Measurements from ENCODE around the gene SNX21. TPM values are rescaled to one million over a fixed set of nuclear protein-coding genes. Genes with fewer than 3 reads are reported as not detected.

Gene SNX21
- polyA plus RNA-seq, 2 of the 4 experiments (the other 2 are of a cell fraction) = 4.0 to 7.0 TPM

DNA sequence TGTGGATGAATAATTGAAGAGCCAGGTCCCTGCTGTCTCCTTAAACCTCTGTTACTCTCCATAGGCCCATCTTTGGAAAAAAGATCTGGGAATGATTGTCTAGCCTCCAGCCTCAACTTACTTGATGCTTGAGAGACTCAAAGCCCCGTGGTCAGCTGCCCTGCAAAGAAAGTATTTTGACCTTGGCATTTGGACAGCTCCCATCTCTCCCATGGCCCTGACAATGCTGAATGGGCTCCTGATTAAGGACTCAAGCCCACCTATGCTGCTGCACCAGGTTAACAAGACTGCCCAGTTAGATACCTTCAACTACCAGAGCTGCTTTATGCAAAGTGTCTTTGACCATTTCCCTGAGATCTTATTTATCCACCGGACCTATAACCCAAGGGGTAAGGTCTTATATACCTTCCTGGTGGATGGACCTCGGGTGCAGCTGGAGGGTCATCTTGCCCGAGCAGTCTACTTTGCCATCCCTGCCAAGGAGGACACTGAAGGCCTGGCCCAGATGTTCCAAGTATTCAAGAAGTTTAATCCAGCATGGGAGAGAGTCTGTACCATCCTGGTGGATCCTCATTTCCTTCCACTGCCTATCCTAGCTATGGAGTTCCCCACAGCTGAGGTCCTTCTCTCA lies 49.0 kb downstream of the SNX21 start:
- H3K27ac ChIP-seq = no peak overlapping the region
- POLR2A ChIA-PET = interaction anchor here (1.0 to 2.2 kb wide), 3 partner anchors 9 to 59 kb away, joined by 3 to 12 read pairs (median 4); partner anchors contain the start of genes CTSA and SNX21
- no peaks in the 10 kb centered on the region for H3K9me3 ChIP-seq
- H3K4me1 ChIP-seq = peaks cover 17% of the 10 kb centered on the region
- no peak overlapping the region for H3K4me3 ChIP-seq
- H3K4me2 ChIP-seq = peak overlapping the region; percentile 92; the same call in 1 of the 3 replicates
- FAIRE-seq = no peak
- no peak for ATAC-seq
- CTCF ChIA-PET = interaction anchor here (0.6 to 2.0 kb wide), 7 partner anchors 8 to 560 kb away, joined by 3 to 12 read pairs (median 4); partner anchors contain the start of genes CTSA and NEURL2
- no peak for DNase-seq (ENCODE audit: low read depth in 1 of 2, low spot score in 1 of 2)
- WGBS (ENCODE audit: missing lambda C conversion rate) = 84% methylated on average over 4 of the region's 4 CpGs
- TF ChIP-seq, protein P1, sequence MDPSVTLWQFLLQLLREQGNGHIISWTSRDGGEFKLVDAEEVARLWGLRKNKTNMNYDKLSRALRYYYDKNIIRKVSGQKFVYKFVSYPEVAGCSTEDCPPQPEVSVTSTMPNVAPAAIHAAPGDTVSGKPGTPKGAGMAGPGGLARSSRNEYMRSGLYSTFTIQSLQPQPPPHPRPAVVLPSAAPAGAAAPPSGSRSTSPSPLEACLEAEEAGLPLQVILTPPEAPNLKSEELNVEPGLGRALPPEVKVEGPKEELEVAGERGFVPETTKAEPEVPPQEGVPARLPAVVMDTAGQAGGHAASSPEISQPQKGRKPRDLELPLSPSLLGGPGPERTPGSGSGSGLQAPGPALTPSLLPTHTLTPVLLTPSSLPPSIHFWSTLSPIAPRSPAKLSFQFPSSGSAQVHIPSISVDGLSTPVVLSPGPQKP (IDR thresholded peaks at IDR 0.05; ENCODE audit: low read depth, low read length) = no peak
- TF ChIP-seq MAZ (IDR thresholded peaks at IDR 0.05; ENCODE audit: borderline replicate concordance, low read depth, low read length) (no peak), BHLHE40 (IDR thresholded peaks at IDR 0.05; ENCODE audit: low read depth, low read length) (no peak), JUN (IDR thresholded peaks at IDR 0.05) (no peak), ZFP36 (IDR thresholded peaks at IDR 0.05; ENCODE audit: borderline replicate concordance, partially characterized antibody) (no peak), EHMT2 (IDR thresholded peaks at IDR 0.05; ENCODE audit: low read depth) (no peak), NPAS2 (CRISPR knock-in tag; IDR thresholded peaks at IDR 0.05; ENCODE audit: borderline replicate concordance) (no peak), RNF2 (IDR thresholded peaks at IDR 0.05; ENCODE audit: borderline replicate concordance, low read depth) (no peak), FOSB (CRISPR knock-in tag; IDR thresholded peaks at IDR 0.05) (no peak), KDM1A (IDR thresholded peaks at IDR 0.05; ENCODE audit: low read depth) (no peak), NFE2L2 (conservative IDR thresholded peaks at IDR 0.05; ENCODE audit: low read length) (no peak), RFX5 (IDR thresholded peaks at IDR 0.05) (no peak), KDM5A (IDR thresholded peaks at IDR 0.05) (no peak), ESRRA (IDR thresholded peaks at IDR 0.05; ENCODE audit: borderline replicate concordance, low read length) (no peak), HOXB13 (CRISPR knock-in tag; IDR thresholded peaks at IDR 0.05; ENCODE audit: low read depth) (no peak)
- TF ChIP-seq, protein P2, sequence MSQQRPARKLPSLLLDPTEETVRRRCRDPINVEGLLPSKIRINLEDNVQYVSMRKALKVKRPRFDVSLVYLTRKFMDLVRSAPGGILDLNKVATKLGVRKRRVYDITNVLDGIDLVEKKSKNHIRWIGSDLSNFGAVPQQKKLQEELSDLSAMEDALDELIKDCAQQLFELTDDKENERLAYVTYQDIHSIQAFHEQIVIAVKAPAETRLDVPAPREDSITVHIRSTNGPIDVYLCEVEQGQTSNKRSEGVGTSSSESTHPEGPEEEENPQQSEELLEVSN (IDR thresholded peaks at IDR 0.05; ENCODE audit: borderline replicate concordance, low read depth) = no peak
- TF ChIP-seq, protein P3, sequence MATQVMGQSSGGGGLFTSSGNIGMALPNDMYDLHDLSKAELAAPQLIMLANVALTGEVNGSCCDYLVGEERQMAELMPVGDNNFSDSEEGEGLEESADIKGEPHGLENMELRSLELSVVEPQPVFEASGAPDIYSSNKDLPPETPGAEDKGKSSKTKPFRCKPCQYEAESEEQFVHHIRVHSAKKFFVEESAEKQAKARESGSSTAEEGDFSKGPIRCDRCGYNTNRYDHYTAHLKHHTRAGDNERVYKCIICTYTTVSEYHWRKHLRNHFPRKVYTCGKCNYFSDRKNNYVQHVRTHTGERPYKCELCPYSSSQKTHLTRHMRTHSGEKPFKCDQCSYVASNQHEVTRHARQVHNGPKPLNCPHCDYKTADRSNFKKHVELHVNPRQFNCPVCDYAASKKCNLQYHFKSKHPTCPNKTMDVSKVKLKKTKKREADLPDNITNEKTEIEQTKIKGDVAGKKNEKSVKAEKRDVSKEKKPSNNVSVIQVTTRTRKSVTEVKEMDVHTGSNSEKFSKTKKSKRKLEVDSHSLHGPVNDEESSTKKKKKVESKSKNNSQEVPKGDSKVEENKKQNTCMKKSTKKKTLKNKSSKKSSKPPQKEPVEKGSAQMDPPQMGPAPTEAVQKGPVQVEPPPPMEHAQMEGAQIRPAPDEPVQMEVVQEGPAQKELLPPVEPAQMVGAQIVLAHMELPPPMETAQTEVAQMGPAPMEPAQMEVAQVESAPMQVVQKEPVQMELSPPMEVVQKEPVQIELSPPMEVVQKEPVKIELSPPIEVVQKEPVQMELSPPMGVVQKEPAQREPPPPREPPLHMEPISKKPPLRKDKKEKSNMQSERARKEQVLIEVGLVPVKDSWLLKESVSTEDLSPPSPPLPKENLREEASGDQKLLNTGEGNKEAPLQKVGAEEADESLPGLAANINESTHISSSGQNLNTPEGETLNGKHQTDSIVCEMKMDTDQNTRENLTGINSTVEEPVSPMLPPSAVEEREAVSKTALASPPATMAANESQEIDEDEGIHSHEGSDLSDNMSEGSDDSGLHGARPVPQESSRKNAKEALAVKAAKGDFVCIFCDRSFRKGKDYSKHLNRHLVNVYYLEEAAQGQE (IDR thresholded peaks at IDR 0.05) = no peak

DNA sequence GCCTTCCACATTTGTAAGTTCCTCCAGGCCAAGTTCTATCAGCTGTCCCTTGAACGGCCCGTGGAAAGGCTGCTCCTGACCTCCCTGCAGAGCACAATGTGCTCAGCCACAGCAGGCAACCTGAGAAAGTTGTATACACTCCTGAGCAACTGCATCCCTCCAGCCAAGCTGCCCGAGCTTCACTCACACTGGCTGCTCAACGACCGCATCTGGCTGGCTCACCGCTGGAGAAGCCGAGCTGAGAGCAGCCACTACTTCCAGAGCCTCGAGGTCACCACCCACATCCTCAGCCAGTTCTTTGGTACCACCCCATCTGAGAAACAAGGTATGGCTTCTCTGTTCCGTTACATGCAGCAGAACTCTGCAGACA lies 49.5 kb downstream of the SNX21 start:
- no peak for DNase-seq (ENCODE audit: low read depth in 1 of 2, low spot score in 1 of 2)
- Histone ChIP-seq H3K4me1 (peaks cover 17% of the 10 kb centered on the region), H3K4me3 (no peak overlapping the region), H3K9me3 (no peaks in the 10 kb centered on the region), H3K4me2 (no peak overlapping the region), H3K27ac (no peak overlapping the region)
- ChIA-PET CTCF (interaction anchor here (0.6 to 2.0 kb wide), 4 partner anchors 10 to 560 kb away, joined by 4 to 5 read pairs (median 4); no protein-coding TSS in a partner anchor), POLR2A (interaction anchor here (1.0 to 1.2 kb wide), 2 partner anchors 9 to 59 kb away, joined by 3 to 4 read pairs; partner anchors contain the start of gene CTSA)
- FAIRE-seq = no peak
- no peak for ATAC-seq
- WGBS (ENCODE audit: missing lambda C conversion rate) = 84% methylated on average over 9 of the region's 9 CpGs
- TF ChIP-seq RCOR1 (IDR thresholded peaks at IDR 0.05; ENCODE audit: low read depth, low read length) (no peak), ZSCAN20 (CRISPR knock-in tag; IDR thresholded peaks at IDR 0.05) (no peak), POLR2A (IDR thresholded peaks at IDR 0.05; ENCODE audit: low read length) (no peak), JUN (IDR thresholded peaks at IDR 0.05) (no peak), BHLHE40 (IDR thresholded peaks at IDR 0.05; ENCODE audit: low read depth, low read length) (no peak), RNF2 (IDR thresholded peaks at IDR 0.05; ENCODE audit: borderline replicate concordance, low read depth) (no peak), SMC3 (IDR thresholded peaks at IDR 0.05) (no peak), NPAS2 (CRISPR knock-in tag; IDR thresholded peaks at IDR 0.05; ENCODE audit: borderline replicate concordance) (no peak), ZNF302 (CRISPR knock-in tag; IDR thresholded peaks at IDR 0.05) (no peak), RARB (CRISPR knock-in tag; IDR thresholded peaks at IDR 0.05) (no peak), CHD2 (IDR thresholded peaks at IDR 0.05; ENCODE audit: low read length, partially characterized antibody) (no peak)
- TF ChIP-seq, protein P2 (IDR thresholded peaks at IDR 0.05; ENCODE audit: borderline replicate concordance, low read depth) = no peak
- TF ChIP-seq, protein P4, sequence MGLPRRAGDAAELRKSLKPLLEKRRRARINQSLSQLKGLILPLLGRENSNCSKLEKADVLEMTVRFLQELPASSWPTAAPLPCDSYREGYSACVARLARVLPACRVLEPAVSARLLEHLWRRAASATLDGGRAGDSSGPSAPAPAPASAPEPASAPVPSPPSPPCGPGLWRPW (IDR thresholded peaks at IDR 0.05) = no peak
- TF ChIP-seq, protein P5, sequence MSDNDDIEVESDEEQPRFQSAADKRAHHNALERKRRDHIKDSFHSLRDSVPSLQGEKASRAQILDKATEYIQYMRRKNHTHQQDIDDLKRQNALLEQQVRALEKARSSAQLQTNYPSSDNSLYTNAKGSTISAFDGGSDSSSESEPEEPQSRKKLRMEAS (IDR thresholded peaks at IDR 0.05) = no peak
- TF ChIP-seq, protein P6, sequence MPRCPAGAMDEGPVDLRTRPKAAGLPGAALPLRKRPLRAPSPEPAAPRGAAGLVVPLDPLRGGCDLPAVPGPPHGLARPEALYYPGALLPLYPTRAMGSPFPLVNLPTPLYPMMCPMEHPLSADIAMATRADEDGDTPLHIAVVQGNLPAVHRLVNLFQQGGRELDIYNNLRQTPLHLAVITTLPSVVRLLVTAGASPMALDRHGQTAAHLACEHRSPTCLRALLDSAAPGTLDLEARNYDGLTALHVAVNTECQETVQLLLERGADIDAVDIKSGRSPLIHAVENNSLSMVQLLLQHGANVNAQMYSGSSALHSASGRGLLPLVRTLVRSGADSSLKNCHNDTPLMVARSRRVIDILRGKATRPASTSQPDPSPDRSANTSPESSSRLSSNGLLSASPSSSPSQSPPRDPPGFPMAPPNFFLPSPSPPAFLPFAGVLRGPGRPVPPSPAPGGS (IDR thresholded peaks at IDR 0.05) = no peak

Data from A549 (cell line).